GM19467 (cell line): Measurements from ENCODE around the gene PDCD5.

Experiments
- ATAC-seq: cut with Tn5 transposase; IDR thresholded peaks from one replicate; pipeline ENCODE4 v1.9.1; 2021; ENCODE audit warnings: mild to moderate bottlenecking, moderate library complexity; ENCODE audit not compliant: unreplicated experiment

The PDCD5 gene

DNA sequence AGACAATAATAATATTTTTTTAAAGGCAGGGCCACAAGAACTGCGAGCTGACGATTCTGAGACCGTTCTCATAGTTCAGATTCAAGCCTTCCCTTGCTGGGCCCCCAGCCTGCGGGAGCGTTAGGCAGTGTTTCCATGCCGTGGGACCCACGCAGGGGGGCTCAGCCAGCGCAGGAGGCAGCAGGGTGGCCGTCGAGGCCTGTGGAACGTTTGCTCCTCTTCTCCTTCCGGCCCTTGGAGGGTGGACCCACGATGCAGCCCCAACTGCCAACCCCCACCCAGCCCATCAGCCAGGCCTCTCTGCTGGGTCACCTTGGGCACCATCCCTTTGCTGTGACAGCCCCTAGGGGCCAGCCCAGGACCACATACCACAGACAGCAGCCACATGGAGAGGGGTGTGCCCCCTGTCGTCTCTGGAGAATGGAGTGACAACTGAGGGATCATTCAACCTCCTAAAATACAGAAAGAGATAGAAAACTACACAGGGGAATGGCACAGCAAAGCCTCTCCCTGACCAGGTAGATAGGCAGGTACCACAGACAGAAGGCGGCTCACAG is 46.8 kb downstream of the PDCD5 start:
- ATAC-seq, result no peak

DNA sequence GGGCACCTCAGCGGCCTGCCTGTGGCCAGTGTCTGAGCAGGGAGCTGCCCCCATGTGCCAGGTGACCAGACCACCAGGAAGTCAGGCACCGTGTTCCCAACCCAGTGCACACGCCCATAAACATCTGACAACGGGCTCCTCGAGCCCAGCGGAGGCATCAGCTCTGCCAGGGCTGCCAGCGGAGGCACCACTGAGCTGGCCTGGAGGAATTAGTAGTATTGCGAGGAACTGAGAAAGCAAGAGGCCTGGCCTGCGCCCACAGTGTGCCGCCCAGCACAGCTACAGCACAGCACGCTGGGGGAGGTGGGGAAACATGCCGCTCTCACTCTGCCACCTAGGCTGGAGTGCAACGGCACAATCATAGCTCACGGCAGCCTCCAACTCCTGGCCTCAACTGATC is 49.3 kb downstream of the PDCD5 start:
- ATAC-seq, result no peak

DNA sequence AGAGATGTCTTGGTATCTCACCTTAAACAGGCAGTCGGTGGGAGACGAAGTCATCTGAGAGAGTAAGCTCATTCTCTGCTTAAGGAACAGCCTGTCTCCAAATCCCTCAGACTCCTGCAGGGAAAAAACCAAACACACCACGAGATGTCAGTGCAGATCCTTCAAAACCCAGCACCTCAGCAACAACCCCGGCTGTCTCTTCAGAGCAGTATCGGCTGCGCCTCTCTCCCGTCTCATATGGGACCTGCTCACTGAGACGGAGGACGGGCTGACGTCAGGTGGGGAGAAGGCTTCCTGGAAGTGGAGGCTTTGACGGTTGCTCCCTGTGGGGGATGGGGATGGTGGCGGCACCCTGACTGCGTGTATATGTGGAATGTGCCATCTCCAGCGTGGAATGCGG is 50.4 kb downstream of the PDCD5 start:
- no peak for ATAC-seq
